Measurements from ENCODE around the gene CBX1. TPM values are rescaled to one million over a fixed set of nuclear protein-coding genes. Genes with fewer than 3 reads are reported as not detected.

CBX1 gene
- polyA plus RNA-seq, 1 donor: 63.6 TPM

Other genes with a start within 250 kb of the CBX1 start
- gene SP2, start 205.2 kb downstream of the CBX1 start, polyA plus RNA-seq: 17.9 TPM
- 38.7 TPM for gene PNPO, start 159.9 kb downstream of the CBX1 start, polyA plus RNA-seq
- gene PRR15L, start 143.6 kb downstream of the CBX1 start, polyA plus RNA-seq: 133 TPM
- 200 TPM for gene CDK5RAP3, start 130.4 kb downstream of the CBX1 start, polyA plus RNA-seq
- gene COPZ2, start 63.7 kb downstream of the CBX1 start, polyA plus RNA-seq: 13.2 TPM
- gene NFE2L1, start 53.1 kb downstream of the CBX1 start, polyA plus RNA-seq: 78.8 TPM
- gene SNX11, start 6.3 kb upstream of the CBX1 start, polyA plus RNA-seq: 12.4 TPM